ENCODE measurements around the gene LRRC3.

Gene LRRC3

DNA sequence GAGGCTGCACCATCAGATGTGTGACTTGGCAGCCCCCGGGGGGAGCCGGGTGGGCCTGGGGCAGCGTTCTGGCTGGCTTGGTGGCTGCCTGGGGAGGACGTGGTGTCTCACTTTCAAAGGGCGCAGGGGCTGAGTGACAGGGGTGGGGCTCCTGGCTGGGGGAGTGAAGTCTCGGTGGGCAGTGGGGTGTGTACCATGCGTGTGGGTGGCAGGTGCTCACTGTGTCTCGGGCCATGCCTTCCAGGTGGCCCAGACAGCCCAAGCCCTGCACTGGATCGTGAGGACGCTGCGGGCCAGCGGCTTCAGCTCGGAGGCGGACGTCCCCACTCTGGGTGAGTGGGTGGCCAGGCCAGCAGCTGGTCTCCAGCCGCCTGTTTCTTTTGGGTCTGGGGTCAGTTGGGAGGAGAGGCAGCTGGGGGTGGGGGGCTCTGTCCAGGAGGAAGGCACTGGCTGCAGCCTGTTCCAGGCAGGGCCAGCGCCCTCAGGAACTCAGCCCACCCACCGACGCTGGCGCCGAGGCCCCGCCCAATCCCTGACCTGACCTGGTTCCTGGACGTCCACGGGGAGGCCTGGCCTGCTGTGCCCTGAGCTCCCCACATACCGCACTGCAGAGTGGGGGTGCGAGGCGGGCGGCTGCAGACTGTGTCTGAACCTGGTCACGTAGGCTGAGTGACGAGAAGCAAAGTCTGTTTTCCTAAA is 30.6 kb upstream of the LRRC3 start:
- DNase-seq: no peak

DNA sequence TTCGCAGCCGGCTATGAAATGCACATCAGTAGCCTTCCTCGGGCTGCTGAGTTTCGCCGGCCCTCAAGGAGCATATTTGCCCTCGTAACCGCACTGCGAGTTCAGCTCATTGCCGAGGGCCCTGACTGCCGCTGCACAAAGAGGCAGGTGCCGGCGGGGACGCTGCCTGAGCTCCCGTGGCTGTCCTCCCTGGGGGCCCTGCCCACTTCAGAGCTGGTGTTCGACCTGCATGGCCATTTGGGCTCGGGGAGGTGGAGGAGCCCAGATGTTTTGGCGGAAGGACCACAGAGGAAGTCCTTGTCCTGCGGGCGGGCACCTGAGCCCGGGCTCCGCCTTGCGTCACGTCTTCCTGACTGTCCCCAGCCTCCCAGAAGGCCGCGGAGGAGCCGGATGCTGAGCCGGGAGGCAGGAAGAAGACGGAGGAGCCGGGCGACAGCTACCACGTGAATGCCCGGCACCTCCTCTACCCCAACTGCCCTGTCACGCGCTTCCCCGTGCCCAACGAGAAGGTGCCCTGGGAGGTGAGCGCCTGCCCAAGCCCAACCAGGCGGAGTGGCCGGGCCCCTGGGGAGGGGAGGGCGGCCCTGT is 29.9 kb upstream of the LRRC3 start:
- peak; percentile 9 for DNase-seq

DNA sequence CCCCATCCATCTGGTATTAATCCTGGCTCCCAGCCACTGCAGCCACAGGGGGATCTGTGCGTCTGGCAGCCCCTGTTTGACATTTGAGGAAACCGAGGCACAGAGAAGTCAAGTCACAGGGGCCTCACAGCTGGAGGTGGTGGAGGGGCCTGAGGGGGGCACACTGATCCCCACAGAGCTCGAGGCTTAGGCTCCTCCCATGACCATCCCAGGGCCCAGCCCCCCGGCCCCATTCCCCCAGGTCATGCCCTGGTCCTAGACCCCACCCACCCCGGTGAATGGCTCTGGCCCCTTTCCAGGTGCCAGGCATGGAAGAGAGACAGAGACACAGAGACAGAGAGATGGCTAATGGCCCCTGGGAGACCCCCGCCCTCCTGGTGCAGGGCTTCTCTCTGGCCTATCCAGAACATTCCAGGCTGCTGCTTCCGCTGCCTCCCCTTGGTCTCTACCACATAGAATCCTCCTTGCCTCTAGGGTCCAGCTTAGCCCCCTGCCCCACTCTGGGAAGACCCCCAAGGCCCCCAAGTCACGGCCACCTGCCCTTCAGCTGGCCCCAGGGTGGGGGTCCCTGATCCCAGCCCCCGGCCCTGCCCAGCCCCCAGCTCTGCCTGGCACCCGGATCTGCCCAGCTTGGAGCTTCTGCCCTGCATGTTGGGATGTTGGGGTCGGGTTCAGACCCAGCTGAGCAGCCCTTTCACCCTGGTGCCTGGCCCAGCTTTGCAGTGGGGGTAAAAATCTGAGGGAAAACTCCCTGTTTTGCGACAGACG is 29.2 kb upstream of the LRRC3 start:
- DNase-seq: no peak

DNA sequence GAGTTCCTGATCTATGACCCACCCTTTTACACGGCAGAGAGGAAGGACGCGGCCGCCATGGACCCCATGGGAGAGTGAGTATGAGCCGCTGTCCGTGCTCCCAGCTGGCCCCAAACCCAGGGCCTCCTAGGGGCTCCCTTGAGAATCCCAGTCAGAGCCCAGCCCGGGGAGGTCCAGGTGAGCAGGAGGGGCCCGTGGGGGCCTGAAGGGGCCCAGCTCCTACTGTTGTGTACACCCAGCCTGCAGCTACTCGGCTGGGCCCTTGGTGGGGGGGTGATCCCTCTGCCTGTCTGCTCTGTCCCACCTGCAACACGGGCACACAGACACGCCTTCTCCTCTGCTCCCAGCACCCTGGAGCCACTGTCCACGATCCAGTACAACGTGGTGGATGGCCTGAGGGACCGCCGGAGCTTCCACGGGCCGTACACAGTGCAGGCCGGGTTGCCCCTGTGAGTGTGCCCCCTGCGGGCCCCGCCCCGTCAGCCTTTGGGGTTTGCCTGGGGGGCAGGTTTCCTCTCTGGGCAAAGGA is 28.6 kb upstream of the LRRC3 start:
- no peak for DNase-seq

DNA sequence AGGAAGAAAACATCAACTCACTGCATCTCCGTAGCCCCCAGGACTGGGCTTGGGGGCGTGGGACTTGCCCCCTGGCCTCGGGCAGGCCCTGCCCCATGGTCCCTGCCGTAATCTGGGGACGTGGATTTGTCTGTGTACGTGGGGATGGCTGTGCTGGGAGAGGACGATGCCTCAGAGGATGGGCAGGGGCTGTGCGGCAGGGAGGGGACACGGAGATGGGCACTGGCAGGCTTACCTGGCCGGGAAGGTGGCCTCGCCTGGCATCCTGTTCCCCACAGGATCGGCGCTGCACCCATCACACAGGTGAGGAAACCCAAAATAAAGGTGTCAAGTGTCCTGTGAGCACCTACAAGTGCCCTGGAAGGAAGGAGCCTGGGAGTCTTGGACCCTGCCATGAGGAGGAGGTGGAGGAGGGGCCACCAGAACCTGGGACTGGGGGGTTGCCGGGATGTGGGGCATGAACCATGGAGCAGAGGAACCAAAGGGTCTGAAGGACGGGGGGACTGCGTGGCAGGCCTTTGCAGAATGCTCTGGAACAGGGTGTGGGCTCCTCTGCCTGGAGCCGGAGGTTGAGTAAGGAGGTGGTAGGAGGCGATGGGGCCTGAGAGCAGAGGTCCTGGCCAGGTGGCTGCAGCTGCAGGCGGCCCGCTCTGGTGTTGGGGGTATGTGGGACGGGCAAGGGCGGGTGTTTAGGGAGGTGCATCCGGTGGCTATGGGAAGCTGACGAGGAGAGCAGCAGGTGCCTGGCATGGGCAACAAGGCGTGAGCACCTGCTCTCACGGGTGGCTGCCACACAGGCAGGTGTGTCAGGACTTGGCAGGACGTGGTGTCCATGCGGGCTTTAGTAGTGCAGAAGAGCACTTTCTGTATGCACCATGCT is 27.8 kb upstream of the LRRC3 start:
- no peak for DNase-seq

DNA sequence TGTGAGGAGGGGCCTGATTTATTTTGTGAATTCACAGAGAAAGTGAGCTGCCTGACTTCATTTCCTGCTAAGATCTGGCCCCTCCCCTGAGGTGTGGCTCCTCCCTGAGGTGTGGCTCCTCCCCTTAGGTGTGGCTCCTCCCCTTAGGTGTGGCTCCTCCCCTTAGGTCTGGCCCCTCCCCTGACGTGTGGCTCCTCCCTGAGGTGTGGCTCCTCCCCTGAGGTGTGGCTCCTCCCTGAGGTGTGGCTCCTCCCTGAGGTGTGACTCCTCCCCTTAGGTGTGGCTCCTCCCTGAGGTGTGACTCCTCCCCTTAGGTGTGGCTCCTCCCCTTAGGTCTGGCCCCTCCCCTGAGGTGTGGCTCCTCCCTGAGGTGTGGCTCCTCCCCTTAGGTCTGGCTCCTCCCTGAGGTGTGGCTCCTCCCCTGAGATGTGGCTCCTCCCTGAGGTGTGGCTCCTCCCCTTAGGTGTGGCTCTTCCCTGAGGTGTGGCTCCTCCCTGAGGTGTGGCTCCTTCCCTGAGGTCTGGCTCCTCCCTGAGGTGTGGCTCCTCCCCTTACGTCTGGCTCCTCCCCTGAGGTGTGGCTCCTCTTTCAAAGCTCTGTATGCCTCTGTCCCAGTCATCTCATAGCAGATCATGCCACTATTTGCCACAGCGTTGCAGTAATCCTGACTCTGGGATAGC is 26.9 kb upstream of the LRRC3 start:
- DNase-seq: peak; percentile 47

DNA sequence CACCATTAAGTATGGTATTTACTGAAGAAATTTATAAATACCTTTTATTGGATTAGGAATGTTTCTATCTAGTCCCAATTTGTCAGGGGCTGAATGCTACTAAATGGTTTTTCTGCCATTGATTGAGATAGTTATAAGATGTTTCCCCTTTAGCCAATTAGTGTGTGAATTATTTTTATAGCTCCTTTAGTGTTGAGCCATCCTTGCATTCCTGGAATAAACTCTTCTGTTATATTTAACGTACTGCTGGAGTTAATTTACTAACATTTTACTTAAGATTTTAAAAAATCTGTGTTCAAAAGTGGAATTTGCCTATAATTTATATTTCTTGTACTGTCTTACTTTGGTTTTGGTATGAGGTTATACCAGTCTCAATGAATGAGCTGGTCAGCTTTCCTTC is 25.4 kb upstream of the LRRC3 start:
- no peak for DNase-seq

DNA sequence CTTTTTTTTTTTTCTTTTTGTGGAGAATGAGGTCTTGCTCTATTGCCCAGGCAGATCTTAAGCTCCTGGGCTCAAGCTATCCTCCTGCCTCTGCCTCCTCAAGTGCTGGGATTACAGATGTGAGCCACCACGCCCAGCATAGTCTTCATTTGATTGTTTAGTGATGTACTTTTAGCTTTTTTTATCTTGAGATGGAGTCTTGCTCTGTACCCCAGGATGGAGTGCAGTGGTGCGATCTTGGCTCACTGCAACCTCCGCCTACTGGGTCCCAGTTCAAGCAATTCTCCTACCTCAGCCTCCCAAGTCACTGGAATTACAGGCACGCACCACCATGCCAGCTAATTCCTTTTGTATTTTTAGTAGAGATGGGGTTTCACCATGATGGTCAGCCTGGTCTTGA is 24.0 kb upstream of the LRRC3 start:
- no peak for DNase-seq

DNA sequence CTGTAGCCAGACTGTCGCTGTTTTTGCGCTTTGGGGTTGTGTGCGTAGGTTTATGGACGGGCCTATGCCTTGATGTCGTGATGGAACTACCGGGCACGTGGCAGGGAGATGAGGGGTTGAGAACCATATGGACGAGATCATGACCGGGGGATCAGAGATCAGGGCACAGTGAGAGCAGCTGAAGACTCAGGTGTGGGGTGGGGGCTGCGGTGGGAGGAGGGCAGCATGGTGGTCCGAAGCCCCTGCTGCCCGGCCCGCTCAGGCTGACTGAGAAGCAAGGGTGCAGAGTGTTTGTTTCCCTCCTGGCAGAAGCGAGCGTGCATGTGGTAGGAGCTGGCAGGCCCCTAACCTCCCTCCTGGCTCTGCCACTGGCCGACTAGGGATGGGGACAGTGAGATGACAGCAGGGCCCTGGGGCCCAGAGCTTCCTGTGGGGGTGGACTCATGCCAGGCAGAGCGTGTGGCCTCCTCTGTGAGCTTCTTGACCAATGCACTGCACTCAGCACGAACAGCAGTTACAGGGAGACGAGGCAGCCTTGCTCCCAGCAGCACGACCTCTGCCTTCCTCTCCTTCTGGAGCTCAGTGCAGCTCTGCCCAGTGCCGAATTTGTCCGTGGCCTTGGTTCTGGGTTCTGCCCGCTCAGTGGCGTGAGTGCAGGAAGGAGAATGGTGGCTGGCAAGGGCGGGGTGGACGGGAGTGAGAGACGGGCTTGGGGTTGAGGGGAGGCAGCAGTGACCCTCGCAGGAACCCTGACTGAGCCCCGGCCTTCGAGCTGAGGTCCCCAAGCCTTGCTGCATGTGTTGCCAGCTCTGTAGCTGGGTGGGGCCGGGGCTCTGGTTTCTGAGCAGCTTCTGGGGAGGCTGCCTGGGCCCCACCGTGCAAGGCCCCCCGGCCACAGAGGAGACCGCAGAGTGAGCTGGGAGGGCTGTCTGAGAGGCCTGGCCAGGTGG is 22.2 kb upstream of the LRRC3 start:
- DNase-seq: no peak

DNA sequence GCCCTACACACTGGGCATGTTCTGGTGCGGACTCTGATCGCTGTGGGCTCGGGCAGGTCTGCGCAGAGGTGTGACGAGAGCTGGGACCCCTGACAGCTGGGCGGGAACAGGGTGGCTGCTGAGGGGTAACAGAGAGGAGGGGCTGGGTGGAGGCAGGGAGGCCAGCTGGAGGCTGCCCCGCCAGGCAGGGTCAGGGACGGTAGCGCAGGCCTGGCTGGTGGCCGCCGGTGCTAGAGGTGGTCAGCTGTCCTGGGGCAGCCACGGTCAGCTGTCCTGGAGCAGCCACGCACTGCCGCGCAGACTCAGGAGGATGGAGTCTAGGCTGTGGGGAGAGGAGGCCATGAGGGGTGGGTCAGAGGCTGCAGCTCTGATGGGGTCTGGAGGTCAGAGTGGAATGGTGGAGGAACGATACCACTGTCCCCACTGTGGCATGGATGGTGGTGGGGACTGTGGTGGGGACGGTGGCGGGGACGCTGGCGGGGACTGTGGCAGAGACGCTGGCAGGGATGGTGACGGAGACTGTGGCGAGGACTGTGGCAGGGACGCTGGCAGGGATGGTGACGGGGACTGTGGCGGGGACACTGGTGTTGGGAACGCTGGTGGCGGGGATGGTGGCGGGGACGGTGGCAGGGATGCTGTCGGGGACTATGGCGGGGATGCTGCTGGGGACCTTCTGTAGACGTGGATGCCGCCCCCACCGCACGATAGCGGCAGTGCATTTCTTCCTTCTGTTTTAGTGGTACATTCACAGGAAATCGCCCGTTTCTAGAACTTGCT is 21.3 kb upstream of the LRRC3 start:
- DNase-seq: no peak

DNA sequence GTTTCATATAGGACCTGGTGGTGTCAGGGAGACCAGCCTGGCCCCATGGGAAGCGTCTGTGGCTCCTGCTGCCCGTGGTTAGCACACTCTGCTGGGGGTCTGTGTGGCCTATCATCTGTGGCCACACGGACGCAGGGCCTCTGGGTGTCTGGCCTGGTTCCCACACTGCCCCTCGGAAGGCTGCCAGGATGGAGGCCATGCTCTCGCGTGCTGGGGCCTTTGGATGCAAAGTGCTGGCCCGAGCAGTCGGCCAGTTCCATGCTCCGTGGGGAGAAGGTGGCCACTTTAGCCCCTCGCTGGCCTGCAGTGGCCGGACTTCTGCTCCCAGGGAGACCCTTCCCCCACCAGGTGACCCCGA is 20.8 kb upstream of the LRRC3 start:
- DNase-seq: no peak

DNA sequence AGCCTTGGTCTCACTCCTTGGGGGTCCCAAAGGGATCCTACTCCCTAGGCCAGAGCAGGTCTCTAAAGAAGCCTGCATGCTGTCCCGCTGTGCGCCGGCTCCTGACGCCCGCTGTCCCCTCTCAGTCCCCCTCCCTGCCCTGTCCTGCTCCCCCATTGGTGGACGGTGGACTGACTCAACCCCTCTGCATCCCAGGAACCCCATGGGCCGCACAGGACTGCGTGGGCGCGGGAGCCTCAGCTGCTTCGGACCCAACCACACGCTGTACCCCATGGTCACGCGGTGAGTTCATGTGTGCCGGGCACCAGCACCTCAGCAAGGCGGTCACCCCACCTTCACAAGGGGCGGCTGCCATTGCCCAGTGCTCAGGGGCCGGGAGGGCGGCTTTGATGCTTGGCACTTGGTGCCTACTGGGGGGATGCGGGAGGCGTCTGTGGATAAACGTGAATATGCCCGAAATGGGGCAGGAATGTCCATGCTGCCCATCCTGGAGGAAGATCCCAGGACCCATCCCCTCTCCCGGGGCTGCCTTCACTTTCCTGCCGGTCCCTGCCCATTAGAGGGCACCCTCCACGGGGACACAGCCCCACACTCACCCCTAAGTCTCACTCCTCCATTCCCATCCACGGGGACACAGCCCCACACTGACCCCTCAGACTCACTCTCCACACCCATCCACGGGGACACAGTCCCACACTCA is 20.2 kb upstream of the LRRC3 start:
- DNase-seq: no peak

DNA sequence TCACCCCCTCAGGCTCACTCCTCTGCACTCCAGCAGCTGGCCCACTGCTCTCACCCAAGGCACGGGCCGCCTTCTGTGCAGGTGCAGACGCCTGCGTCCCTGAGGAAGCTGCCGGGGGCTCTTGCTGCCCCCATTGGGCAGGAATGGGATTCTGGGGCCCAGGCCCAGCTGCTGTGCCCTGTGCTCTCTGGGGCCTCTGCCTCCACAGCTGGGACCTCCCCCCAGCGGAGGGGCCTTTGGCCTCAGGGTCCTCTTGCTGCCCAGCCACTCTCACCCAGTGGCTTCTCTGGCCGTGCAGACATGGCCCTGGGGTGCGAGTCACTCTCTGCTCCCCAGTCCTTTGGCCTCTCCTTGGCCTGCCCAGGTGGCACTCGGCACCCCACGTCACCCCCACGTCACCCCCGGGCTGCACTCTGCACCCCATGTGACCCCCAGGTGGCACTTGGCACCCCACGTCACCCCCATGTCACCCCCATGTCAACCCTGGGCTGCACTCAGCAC is 19.1 kb upstream of the LRRC3 start:
- no peak for DNase-seq

DNA sequence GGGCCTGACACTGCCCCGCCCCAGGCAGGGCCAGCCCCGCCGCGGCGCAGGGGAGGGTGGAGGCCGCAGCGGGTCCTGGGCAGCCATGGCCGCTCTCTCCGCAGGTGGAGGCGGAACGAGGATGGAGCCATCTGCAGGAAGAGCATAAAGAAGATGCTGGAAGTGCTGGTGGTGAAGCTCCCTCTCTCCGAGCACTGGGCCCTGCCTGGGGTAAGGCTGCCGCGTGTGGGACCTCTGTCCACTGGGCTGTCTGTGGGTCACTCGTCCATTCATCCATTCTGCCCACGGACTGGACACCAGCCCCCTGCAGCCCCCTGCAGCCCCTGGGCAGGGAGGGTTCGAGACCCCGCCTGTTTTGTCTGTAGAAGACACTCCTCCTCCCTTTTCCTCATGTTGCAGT is 18.4 kb upstream of the LRRC3 start:
- no peak for DNase-seq

DNA sequence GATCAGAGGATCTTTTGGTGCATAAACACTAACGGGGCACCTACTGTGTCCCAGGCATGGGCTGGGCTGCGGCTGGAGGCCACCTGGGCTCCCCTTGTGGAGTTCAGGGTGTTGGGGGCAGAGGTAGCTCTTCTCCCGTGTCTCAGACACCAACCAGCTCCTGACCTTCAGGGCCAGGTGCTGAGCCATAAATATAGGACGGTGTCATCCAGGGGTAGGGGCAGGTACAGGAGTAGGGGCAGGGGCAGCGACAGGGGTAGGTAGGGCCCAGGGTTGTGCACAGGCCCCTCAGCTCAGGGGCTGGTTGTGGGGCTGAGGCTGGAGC is 18.0 kb upstream of the LRRC3 start:
- no peak for DNase-seq

DNA sequence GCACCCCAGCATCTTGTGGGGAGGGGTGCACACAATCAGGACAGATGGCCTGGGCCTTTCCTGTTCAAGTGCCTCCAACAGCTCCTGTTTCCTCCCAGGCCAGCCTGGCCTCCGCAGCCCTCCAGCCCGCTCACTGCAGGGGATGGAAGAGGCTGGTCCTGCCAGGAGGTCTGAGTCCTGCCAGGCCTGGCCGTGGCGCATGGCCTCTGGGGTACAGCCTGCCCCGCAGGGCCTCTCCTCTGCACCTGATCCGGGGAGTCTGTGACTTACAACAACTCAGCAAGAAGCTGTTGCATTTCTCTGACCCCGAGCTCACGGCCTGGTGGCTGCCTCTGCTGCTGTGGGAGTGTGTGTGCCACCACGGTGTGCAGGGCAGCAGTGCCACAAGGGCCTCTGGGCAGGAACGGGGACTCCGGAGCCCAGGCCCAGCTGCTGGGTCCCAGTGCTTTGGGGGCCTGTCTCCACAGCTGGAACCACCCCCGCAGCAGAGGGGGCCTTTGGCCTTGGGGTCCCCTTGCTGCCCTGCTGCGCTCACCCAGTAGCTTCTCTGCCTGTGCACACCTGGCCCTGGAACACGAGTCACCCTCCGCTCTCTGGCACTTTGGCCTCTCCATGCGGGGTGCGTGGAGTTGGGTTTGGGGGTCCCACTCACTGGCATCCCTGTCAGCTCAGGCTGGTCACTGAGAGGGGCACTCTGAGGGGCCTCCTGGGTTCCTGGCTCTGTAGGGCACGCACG is 17.4 kb upstream of the LRRC3 start:
- no peak for DNase-seq

DNA sequence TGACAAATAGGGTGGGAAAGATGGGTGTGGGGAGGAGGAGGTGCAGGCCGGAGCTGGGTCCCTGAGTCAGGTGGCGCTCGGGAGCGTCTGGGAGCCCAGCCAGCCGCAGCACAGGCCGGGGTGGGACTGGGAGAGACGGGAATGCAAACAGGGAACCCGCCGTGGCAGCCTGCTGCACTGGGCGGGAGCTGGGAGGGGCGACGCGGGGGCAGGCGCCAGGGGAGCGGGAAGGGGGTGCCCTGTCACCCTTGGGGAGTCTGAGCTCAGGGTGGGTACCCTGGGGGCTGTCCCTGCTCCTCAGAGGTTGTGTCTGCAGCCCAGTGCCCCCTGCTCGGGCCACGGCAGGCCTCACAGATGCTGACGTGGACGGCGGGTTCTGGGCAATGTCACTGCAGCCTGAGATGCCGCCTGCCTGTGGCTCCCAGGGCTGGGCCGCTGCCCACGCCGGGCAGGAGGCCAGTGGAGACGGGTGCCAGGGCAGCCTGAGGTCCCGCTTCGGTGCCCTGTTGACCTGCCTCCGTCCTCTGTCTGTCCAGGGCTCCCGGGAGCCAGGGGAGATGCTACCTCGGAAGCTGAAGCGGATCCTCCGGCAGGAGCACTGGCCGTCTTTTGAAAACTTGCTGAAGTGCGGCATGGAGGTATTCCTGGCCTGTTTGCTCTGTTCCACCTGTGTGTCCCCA is 16.6 kb upstream of the LRRC3 start:
- no peak for DNase-seq

DNA sequence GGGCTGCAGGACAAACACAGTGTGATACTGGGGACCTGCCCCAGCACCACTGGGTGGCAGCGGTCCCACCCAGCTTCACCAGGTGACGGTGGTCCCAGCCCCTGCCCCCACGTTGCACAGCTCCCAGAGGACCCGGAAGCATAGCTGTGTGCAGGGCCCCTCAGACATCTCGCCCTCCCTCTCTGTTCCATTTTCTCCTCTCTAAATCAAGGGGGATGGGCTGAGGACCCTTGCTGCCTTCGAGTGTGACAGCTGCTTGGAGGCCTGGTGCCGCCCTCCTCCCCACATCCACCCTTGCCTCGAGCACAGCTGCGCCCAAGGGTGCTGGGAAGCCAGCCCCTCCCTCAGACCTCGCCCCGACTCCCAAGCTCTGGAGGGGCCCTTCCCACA is 16.1 kb upstream of the LRRC3 start:
- DNase-seq: no peak

Data from activated CD4-positive, alpha-beta T cell treated with anti-CD3 and anti-CD28 coated beads, Interleukin-10, Interleukin-2, amounts not matched to agents 100 ng/mL and 50 ng/mL, durations not matched to agents 16 hours and 8 hours (primary cell).